Liver (tissue), 3 donors: ENCODE results near the gene TBX1.

Source experiments
- EGR1 ChIP-seq, 2 donors: IDR thresholded peaks; 2 replicates each; pipeline ENCODE4 v1.6.1; 2016 to 2018; ENCODE audit warnings: antibody characterized with exemption in 2 of 2, low read depth in 2 of 2
- HNF4A ChIP-seq, 2 donors: conservative IDR thresholded peaks; 2 replicates each; pipeline ENCODE4 v1.6.1; 2016; ENCODE audit warnings: antibody characterized with exemption in 2 of 2, mild to moderate bottlenecking in 2 of 2
- JUND ChIP-seq, 2 donors: IDR thresholded peaks; 2 replicates each; pipeline ENCODE4 v1.6.1; 2016; ENCODE audit warnings: antibody characterized with exemption in 2 of 2
- NR2F2 ChIP-seq: IDR thresholded peaks from 2 replicates; pipeline ENCODE4 v1.6.1; 2016; ENCODE audit warnings: antibody characterized with exemption
- RAD21 ChIP-seq, 2 donors: IDR thresholded peaks; 2 replicates each; pipeline ENCODE4 v1.6.1; 2016; ENCODE audit warnings: antibody characterized with exemption in 2 of 2, mild to moderate bottlenecking in 2 of 2
- SP1 ChIP-seq: IDR thresholded peaks from 2 replicates; pipeline ENCODE4 v1.6.1; 2018; ENCODE audit warnings: antibody characterized with exemption, mild to moderate bottlenecking
- TAF1 ChIP-seq: conservative IDR thresholded peaks from 2 replicates; pipeline ENCODE4 v1.6.1; 2016; ENCODE audit warnings: antibody characterized with exemption, mild to moderate bottlenecking
- YY1 ChIP-seq: IDR thresholded peaks from 2 replicates; pipeline ENCODE4 v1.6.1; 2016; ENCODE audit warnings: antibody characterized with exemption, mild to moderate bottlenecking
- TF ChIP-seq, protein P1 (sequence below): fragments of 150-350 bp; IDR thresholded peaks from 2 replicates; pipeline ENCODE4 v1.5.1; 2017; ENCODE audit warnings: improper control_type of control experiment, low read depth, low read length; ENCODE audit not compliant: missing input control
- TF ChIP-seq, protein P2 (sequence below): IDR thresholded peaks from 2 replicates; pipeline ENCODE4 v1.6.1; 2016; ENCODE audit warnings: antibody characterized with exemption
- donor health status: healthy.
- donor health status: healthy.

DNA sequence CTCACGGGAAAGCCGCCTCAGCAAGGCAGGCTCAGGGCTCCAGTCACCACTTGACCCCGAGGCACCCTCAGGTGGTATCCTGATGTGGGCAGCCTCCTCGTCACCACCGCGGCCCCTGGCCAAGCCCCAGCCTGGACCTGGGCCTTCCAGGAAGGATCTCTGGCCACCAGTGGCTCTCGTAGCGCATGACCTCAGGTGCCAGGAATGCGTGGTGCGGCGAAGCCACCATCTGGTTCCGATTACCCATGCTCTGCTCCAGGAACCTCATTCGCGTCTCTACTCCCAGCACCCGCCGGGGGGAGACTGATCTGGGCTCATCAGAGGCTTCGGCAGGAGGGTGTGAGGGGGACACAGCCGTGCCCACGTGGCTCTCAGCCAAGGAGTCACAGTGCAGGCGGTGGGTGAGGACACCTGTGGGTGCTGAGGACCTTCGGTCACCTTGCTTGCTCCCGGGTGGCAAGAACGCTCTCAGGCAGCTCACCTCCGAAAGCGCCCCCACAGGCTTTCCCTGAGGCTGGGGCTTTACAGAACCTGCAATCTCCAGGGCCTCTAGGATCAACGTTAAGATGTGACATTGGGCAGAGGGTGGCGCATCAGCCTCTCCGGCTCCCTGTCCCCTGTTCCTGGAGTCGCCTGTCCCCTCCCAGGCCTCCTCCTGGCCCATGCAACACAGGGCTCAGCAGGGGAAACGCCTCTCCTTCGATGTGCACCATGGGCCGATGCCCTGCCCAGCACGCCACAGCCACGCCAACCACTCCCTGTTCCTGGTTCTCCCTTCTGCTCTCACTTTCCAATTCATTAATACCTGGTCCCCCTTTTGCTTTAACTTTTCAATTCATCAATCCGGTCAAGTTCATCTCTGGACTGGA lies 39.0 kb downstream of the TBX1 start:
- TF ChIP-seq YY1 (no peak), TAF1 (no peak), JUND (IDR thresholded peaks at IDR 0.05) (no peak), RAD21 (IDR thresholded peaks at IDR 0.05) (no peak), NR2F2 (no peak), EGR1 (IDR thresholded peaks at IDR 0.05; ENCODE audit: low read depth in 2 of 2) (no peak), SP1 (no peak), HNF4A (conservative IDR thresholded peaks at IDR 0.05) (no peak)
- TF ChIP-seq, protein P1, sequence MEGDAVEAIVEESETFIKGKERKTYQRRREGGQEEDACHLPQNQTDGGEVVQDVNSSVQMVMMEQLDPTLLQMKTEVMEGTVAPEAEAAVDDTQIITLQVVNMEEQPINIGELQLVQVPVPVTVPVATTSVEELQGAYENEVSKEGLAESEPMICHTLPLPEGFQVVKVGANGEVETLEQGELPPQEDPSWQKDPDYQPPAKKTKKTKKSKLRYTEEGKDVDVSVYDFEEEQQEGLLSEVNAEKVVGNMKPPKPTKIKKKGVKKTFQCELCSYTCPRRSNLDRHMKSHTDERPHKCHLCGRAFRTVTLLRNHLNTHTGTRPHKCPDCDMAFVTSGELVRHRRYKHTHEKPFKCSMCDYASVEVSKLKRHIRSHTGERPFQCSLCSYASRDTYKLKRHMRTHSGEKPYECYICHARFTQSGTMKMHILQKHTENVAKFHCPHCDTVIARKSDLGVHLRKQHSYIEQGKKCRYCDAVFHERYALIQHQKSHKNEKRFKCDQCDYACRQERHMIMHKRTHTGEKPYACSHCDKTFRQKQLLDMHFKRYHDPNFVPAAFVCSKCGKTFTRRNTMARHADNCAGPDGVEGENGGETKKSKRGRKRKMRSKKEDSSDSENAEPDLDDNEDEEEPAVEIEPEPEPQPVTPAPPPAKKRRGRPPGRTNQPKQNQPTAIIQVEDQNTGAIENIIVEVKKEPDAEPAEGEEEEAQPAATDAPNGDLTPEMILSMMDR, result no peak
- TF ChIP-seq, protein P2, sequence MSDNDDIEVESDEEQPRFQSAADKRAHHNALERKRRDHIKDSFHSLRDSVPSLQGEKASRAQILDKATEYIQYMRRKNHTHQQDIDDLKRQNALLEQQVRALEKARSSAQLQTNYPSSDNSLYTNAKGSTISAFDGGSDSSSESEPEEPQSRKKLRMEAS, result no peak
